ENCODE data around the gene PTPN23. TPM values are rescaled to one million over a fixed set of nuclear protein-coding genes. Genes with fewer than 3 reads are reported as not detected.
"Not testable (repeated sequence)": the region's sequence is repeated elsewhere in the genome, so short reads cannot be mapped to it uniquely, and the experiment has no call there.

PTPN23 gene
- total RNA-seq, 2 experiments from 2014 or later, result 20.7 to 22.6 TPM

DNA sequence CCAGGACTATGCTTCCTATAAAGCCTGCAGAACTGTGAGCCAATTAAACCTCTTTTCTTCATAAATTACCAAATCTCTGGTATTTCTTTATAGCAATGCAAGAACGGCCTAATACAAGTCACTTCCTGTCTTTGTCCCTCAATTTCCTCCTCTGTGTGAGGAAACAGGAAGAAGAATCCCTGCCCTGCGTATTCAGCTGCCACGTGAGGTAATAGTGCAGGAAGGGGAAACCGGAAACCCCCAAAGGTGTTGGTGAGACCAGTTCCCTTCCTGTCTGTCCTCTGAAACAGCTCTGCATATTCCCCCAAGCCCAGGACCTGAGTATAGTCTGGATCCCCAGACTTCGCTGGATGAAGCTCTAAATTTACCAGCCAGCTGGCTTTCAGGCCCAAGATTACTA is 18.1 kb upstream of the PTPN23 start:
- CTCF ChIA-PET, result interaction anchor here (1.2 to 2.4 kb wide), 3 partner anchors 16 to 39 kb away, joined by 3 to 8 read pairs (median 3); partner anchors contain the start of gene PTPN23
- Mint-ChIP-seq H3K4me1 (ENCODE audit: low read depth) (peaks cover 16% of the 10 kb centered on the region), H3K9me3 (peaks cover 22% of the 10 kb centered on the region), H3K36me3 (ENCODE audit: low read depth) (peaks cover 15% of the 10 kb centered on the region), H3K4me3 (no peak overlapping the region), H3K27me3 (no peaks in the 10 kb centered on the region), H3K27ac (peak overlapping the region; percentile 66)
- DNase-seq (peak; percentile 43), ATAC-seq (peak; percentile 61)
- TF ChIP-seq, protein P1, sequence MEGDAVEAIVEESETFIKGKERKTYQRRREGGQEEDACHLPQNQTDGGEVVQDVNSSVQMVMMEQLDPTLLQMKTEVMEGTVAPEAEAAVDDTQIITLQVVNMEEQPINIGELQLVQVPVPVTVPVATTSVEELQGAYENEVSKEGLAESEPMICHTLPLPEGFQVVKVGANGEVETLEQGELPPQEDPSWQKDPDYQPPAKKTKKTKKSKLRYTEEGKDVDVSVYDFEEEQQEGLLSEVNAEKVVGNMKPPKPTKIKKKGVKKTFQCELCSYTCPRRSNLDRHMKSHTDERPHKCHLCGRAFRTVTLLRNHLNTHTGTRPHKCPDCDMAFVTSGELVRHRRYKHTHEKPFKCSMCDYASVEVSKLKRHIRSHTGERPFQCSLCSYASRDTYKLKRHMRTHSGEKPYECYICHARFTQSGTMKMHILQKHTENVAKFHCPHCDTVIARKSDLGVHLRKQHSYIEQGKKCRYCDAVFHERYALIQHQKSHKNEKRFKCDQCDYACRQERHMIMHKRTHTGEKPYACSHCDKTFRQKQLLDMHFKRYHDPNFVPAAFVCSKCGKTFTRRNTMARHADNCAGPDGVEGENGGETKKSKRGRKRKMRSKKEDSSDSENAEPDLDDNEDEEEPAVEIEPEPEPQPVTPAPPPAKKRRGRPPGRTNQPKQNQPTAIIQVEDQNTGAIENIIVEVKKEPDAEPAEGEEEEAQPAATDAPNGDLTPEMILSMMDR (IDR thresholded peaks at IDR 0.05), result no peak
- intact Hi-C loops (cut with micrococcal nuclease), result no loop called here
- POLR2A ChIA-PET, result interaction anchor here (0.6 to 0.9 kb wide), 2 partner anchors 17 to 255 kb away, joined by 3 to 4 read pairs; no protein-coding TSS in a partner anchor

DNA sequence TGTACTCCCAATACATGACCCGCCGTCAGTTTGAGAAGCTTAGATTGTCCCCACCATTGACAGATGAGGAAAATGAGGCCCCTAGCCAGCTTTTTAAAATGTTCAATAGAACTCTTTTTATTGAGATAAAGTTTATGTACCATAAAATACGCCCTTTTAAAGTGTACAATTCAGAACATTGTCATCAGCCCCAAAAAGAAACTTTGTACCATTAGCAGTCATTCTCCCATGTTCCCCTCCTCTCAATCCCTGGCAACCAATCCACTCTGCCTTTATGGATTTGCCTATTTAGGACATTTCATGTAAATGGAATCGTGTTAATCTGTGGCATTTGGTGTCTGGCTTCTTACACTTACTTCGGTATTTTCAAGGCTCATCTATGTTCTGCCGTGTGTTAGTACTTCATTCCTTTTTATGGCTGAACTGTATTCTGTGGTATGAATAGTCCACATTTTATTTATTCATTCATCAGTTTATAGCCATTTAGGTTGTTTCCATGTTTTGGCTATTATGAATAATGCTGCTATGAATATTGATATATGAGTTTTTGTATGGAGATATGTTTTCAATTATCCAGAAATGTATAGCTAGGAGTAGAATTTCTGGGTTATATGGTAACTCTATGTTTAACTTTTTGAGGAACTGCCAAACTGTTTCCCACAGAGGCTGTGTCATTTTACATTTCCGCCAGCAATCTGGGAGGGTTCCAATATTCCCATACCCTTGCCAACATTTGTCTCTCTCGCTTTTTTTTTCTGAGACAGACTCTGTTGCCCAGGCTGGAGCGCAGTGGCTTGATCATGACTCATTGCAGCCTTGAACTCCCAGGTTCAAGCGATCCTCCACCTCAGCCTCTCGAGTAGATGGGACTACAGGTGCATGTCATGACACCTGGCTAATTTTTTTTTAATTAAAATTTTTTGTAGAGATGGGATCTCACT is 15.3 kb upstream of the PTPN23 start:
- POLR2A ChIA-PET, result no interaction called here
- DNase-seq, result no peak
- Mint-ChIP-seq H3K27me3 (no peaks in the 10 kb centered on the region), H3K27ac (no peak overlapping the region), H3K4me3 (no peak overlapping the region), H3K36me3 (ENCODE audit: low read depth) (peaks cover 8% of the 10 kb centered on the region), H3K9me3 (peaks cover 9% of the 10 kb centered on the region), H3K4me1 (ENCODE audit: low read depth) (peaks cover 11% of the 10 kb centered on the region)
- TF ChIP-seq, protein P1 (IDR thresholded peaks at IDR 0.05), result no peak
- CTCF ChIA-PET, result interaction anchor here (1.2 kb wide), 1 partner anchor 10 kb away, joined by 3 read pairs; no protein-coding TSS in a partner anchor
- intact Hi-C loops (cut with micrococcal nuclease), result no loop called here
- no peak for ATAC-seq

- Mint-ChIP-seq H3K4me3 (no peak overlapping the region), H3K27ac (no peak overlapping the region), H3K4me1 (ENCODE audit: low read depth) (peaks cover 11% of the 10 kb centered on the region), H3K36me3 (ENCODE audit: low read depth) (peaks cover 8% of the 10 kb centered on the region), H3K27me3 (no peaks in the 10 kb centered on the region), H3K9me3 (peaks cover 9% of the 10 kb centered on the region)
- ChIA-PET CTCF (no interaction called here), POLR2A (no interaction called here)
- TF ChIP-seq, protein P1 (IDR thresholded peaks at IDR 0.05), result no peak
- no peak for DNase-seq
- ATAC-seq, result no peak
- intact Hi-C loops (cut with micrococcal nuclease), result no loop called here
Measured at GRCh38 chr3:47366833-47367232, 14.0 kb upstream of the PTPN23 start.

GRCh38 chr3:47367631-47368030 is 13.2 kb upstream of the PTPN23 start:
- ATAC-seq, result no peak
- Mint-ChIP-seq H3K9me3 (peaks cover 4% of the 10 kb centered on the region), H3K4me3 (no peak overlapping the region), H3K27ac (no peak overlapping the region), H3K36me3 (ENCODE audit: low read depth) (peaks cover 3% of the 10 kb centered on the region), H3K4me1 (ENCODE audit: low read depth) (peaks cover 6% of the 10 kb centered on the region), H3K27me3 (no peaks in the 10 kb centered on the region)
- ChIA-PET POLR2A (no interaction called here), CTCF (no interaction called here)
- no peak for DNase-seq
- TF ChIP-seq, protein P1 (IDR thresholded peaks at IDR 0.05), result no peak
- intact Hi-C loops (cut with micrococcal nuclease), result no loop called here

DNA sequence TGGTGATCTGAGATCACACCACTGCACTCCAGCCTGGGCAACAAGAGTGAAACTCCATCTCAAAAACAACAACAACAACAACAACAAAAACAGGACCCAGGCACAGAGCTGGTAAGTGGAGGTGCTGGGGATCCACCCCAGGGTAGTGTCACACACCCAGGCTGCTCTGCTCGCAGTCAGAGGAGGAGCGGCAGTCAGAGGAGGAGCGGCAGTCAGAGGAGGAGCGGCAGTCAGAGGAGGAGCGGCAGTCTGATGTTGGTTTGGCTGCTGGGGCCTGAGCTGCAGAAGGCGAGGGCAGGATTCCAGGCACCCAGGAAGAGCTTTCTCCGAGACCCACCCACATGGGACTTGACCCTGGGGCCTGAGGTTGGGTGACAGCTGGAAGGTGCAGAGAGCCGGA is 10.8 kb upstream of the PTPN23 start:
- ATAC-seq; H3K27me3 Mint-ChIP-seq; intact Hi-C loops (cut with micrococcal nuclease); H3K9me3 Mint-ChIP-seq; H3K36me3 Mint-ChIP-seq (ENCODE audit: low read depth); H3K4me3 Mint-ChIP-seq; H3K4me1 Mint-ChIP-seq (ENCODE audit: low read depth); DNase-seq; H3K27ac Mint-ChIP-seq: not testable (repeated sequence)
- CTCF ChIA-PET, result interaction anchor here (0.6 to 2.2 kb wide), 7 partner anchors 9 to 475 kb away, joined by 3 to 6 read pairs (median 4); no protein-coding TSS in a partner anchor
- POLR2A ChIA-PET, result interaction anchor here (1.0 to 1.6 kb wide), 2 partner anchors 10 to 394 kb away, joined by 3 to 5 read pairs; partner anchors contain the start of gene PTPN23
